GM10266 (cell line): ENCODE data around the gene CLTA.

ENCODE experiments used
- DNase-seq: peaks from one replicate; pipeline ENCODE4 v3.0.0; 2012; ENCODE audit errors: extremely low spot score
- TF ChIP-seq, protein P1 (sequence below): IDR thresholded peaks from 2 replicates; pipeline ENCODE4 v1.5.1; 2012; ENCODE audit warnings: mild to moderate bottlenecking, low read depth; ENCODE audit not compliant: control insufficient read depth, insufficient read depth; ENCODE audit errors: missing control alignments

Gene CLTA

DNA sequence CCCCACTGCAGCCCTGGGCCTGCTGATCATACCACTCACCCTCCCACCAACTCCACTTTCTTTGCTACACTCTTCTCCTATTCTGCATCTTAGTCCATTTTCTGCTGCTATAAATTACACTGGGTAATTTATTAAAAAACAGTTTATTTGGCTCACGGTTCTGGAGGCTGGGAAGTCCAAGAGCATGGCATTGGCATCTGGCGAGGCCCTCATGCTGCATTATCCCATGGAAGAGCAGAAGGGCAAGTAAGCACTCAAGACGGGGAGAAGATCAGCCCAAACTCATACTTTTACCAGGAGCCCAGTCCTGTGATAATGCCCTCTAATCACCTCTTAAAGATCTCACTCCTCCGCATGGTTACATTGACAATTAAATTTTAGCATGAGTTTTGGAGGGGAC is 44.8 kb upstream of the CLTA start:
- TF ChIP-seq, protein P1, sequence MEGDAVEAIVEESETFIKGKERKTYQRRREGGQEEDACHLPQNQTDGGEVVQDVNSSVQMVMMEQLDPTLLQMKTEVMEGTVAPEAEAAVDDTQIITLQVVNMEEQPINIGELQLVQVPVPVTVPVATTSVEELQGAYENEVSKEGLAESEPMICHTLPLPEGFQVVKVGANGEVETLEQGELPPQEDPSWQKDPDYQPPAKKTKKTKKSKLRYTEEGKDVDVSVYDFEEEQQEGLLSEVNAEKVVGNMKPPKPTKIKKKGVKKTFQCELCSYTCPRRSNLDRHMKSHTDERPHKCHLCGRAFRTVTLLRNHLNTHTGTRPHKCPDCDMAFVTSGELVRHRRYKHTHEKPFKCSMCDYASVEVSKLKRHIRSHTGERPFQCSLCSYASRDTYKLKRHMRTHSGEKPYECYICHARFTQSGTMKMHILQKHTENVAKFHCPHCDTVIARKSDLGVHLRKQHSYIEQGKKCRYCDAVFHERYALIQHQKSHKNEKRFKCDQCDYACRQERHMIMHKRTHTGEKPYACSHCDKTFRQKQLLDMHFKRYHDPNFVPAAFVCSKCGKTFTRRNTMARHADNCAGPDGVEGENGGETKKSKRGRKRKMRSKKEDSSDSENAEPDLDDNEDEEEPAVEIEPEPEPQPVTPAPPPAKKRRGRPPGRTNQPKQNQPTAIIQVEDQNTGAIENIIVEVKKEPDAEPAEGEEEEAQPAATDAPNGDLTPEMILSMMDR: no peak
- DNase-seq: no peak

DNA sequence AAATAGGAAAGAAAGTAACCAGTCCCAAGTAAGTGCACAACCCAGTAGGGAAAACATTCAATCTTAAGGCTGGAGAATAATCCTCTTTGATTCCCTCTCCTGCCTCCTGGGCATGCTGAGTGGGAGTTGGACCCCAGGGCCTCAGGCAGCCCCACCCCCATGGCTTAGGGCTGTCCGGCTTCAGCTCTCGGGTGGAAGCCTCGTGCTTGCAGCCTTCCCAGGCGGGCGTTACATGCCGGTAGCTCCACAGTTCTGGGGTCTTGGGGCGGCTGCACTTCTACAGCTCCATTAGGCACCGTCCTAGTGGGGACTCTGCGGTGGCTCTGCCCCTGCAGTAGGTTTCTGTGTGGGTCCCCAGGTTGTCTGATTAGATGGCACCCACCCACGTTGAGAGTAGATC is 44.1 kb upstream of the CLTA start:
- no peak for DNase-seq
- TF ChIP-seq, protein P1: no peak

DNA sequence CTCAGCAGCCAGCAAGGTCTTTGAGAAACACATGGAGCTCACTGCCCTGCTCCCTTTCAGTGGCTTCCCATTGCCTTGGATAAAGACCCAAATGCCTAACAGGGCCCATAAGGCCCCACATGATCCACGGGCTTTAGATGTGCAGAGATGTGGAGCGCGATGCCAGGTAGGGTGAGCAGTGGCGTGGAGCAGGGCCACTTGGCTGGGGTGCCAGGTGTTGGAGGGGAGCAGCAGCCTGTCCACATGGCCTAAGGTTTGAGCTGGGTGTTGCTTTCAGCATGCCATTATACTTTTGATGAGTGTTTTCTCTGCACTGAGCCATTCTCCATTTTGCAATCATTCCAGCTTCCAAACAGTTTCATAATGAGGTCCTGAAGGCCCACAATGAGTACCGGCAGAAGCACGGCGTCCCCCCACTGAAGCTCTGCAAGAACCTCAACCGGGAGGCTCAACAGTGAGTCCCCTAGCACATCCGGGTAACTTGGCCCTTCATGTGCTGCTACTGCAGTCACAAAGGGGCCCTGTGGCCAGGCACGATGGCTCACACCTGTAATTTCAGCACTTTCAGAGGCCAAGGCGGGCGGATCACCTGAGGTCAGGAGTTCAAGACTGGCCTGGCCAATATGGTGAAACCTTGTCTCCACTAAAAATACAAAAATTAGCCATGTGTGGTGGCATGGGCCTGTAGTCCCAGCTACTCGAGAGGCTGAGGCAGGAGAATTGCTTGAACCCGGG is 43.1 kb upstream of the CLTA start:
- TF ChIP-seq, protein P1: no peak
- no peak for DNase-seq

- peak; percentile 60 for DNase-seq
- TF ChIP-seq, protein P1: no peak
These were observed 42.2 kb upstream of the CLTA start for GRCh38 chr9:36148311-36149051.

DNA sequence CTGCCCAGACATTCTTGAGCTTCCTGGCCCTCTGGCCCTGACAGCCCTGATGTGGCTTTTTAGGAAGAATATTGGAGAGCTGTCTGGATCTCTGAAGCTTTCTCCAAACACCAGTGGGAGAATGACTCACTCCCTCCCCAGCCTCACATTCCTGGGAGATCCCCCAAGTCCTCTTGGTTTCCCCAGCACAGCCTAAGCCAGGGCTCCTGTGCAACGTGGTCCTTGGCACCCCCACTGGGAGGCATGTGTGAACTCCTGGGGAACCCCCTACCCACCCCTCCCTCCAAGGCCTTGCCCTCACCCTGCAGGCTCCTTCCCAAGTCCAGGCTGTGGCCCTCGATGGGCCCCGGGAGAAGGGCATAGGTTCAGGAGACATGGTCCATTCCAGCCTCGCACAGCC is 41.5 kb upstream of the CLTA start:
- DNase-seq: no peak
- TF ChIP-seq, protein P1: no peak

DNA sequence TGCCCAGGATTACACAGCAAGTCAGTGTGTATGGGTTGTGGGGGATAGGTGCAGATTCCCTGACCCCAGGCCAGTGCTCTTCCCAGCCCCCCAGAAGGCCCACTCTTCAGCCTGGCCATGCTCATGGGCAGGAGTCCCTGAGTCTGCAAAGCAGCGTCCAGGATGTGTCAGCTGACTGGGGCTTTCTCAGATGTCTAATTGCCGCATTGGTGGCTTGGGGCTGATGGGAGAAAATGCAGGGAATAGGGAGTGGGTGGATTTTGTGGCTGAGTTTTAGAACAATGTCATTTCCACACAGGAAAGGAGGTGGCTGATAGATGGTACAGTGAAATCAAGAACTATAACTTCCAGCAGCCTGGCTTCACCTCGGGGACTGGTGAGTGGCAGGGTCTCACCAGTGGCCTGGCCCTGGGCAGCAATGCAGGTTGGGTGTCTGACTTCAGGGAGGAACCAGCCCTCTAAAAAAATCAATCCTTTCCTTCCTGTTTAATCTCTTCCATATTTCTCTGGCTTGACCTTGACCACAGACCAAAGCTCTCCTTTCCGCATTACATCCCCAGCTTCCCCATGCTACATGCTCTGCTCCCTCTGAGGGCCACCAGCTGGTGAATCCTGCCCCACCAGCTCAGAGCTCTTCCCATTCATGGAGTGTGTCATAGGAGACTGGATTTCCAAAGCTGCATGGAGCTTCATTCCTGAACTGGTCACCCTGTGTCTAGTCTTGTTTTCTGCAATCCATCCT is 40.0 kb upstream of the CLTA start:
- TF ChIP-seq, protein P1: no peak
- no peak for DNase-seq
